KMS-11 (cell line): ENCODE measurements around the gene POT1.

Source experiments
- H2AFZ ChIP-seq: fragments of 200-600 bp; sonication (generic); 2 replicates; pipeline ENCODE4 v1.6.1; 2016; ENCODE audit warnings: antibody characterized with exemption, mixed run types, low read depth
- H3K27ac ChIP-seq: fragments of 200-600 bp; sonication (generic); 2 replicates; pipeline ENCODE4 v1.6.1; 2016; ENCODE audit warnings: mild to moderate bottlenecking, mixed run types
- H3K27me3 ChIP-seq: fragments of 200-600 bp; sonication (generic); 2 replicates; pipeline ENCODE4 v1.6.1; 2017; ENCODE audit warnings: mild to moderate bottlenecking, low read depth, mixed run types, moderate library complexity; ENCODE audit not compliant: insufficient read depth
- H3K36me3 ChIP-seq: fragments of 200-600 bp; sonication (generic); 2 replicates; pipeline ENCODE4 v1.6.1; 2017; ENCODE audit warnings: mild to moderate bottlenecking, mixed run types; ENCODE audit not compliant: insufficient read depth
- H3K4me1 ChIP-seq: fragments of 200-600 bp; sonication (generic); 2 replicates; pipeline ENCODE4 v1.6.1; 2016; ENCODE audit warnings: mild to moderate bottlenecking, low read depth, mixed run types; ENCODE audit not compliant: poor library complexity, severe bottlenecking
- H3K4me2 ChIP-seq: fragments of 200-600 bp; sonication (generic); 2 replicates; pipeline ENCODE4 v1.7.0; 2016; ENCODE audit warnings: mild to moderate bottlenecking, mixed run types
- H3K4me3 ChIP-seq: fragments of 200-600 bp; sonication (generic); IDR thresholded peaks from 2 replicates; pipeline ENCODE4 v1.6.1; 2017; ENCODE audit warnings: low read depth, low read length, mixed read lengths; ENCODE audit not compliant: insufficient read depth
- H3K79me2 ChIP-seq: fragments of 200-600 bp; sonication (generic); 2 replicates; pipeline ENCODE4 v1.6.1; 2016; ENCODE audit warnings: low read depth, mixed run types; ENCODE audit not compliant: insufficient read depth
- H3K9ac ChIP-seq: fragments of 200-600 bp; sonication (generic); 2 replicates; pipeline ENCODE4 v1.6.1; 2016; ENCODE audit warnings: mild to moderate bottlenecking, mixed run types
- H4K20me1 ChIP-seq: fragments of 200-600 bp; sonication (generic); 2 replicates; pipeline ENCODE4 v1.6.1; 2016; ENCODE audit warnings: mild to moderate bottlenecking, mixed run types; ENCODE audit not compliant: insufficient read depth
- CTCF ChIP-seq: fragments of 200-600 bp; sonication (generic); conservative IDR thresholded peaks from 2 replicates; pipeline ENCODE4 v1.6.1; 2017; ENCODE audit warnings: low read depth, mild to moderate bottlenecking, antibody characterized with exemption, low read length, moderate library complexity, mixed read lengths

The POT1 gene

GRCh38 chr7:124776153-124776552 lies 153.5 kb downstream of the POT1 start:
- H4K20me1 ChIP-seq: no peaks in the 10 kb centered on the region
- H2AFZ ChIP-seq: no peak overlapping the region
- no peak overlapping the region for H3K27ac ChIP-seq
- no peaks in the 10 kb centered on the region for H3K27me3 ChIP-seq
- no peaks in the 10 kb centered on the region for H3K4me1 ChIP-seq
- no peak overlapping the region for H3K4me2 ChIP-seq
- no peaks in the 10 kb centered on the region for H3K79me2 ChIP-seq
- H3K9ac ChIP-seq: no peak overlapping the region
- TF ChIP-seq CTCF: no peak
- H3K36me3 ChIP-seq: no peaks in the 10 kb centered on the region
- no peak overlapping the region for H3K4me3 ChIP-seq

- no peaks in the 10 kb centered on the region for H3K79me2 ChIP-seq
- no peak overlapping the region for H3K9ac ChIP-seq
- H3K27me3 ChIP-seq: no peaks in the 10 kb centered on the region
- H4K20me1 ChIP-seq: no peaks in the 10 kb centered on the region
- H2AFZ ChIP-seq: no peak overlapping the region
- H3K4me1 ChIP-seq: no peaks in the 10 kb centered on the region
- no peaks in the 10 kb centered on the region for H3K36me3 ChIP-seq
- no peak overlapping the region for H3K4me2 ChIP-seq
- H3K27ac ChIP-seq: no peak overlapping the region
- no peak for TF ChIP-seq CTCF
- no peak overlapping the region for H3K4me3 ChIP-seq
Measured at GRCh38 chr7:124775422-124775821, 154.2 kb downstream of the POT1 start.

GRCh38 chr7:124773938-124774337 lies 155.7 kb downstream of the POT1 start:
- Histone ChIP-seq H4K20me1 (no peaks in the 10 kb centered on the region), H3K4me1 (no peaks in the 10 kb centered on the region), H2AFZ (no peak overlapping the region), H3K4me3 (no peak overlapping the region), H3K9ac (no peak overlapping the region), H3K27ac (no peak overlapping the region), H3K79me2 (no peaks in the 10 kb centered on the region), H3K27me3 (no peaks in the 10 kb centered on the region), H3K4me2 (no peak overlapping the region), H3K36me3 (no peaks in the 10 kb centered on the region)
- no peak for TF ChIP-seq CTCF

- Histone ChIP-seq H3K27me3 (no peaks in the 10 kb centered on the region), H3K79me2 (no peaks in the 10 kb centered on the region), H3K9ac (no peak overlapping the region), H2AFZ (no peak overlapping the region), H4K20me1 (no peaks in the 10 kb centered on the region), H3K27ac (no peak overlapping the region), H3K36me3 (no peaks in the 10 kb centered on the region), H3K4me1 (no peaks in the 10 kb centered on the region), H3K4me3 (no peak overlapping the region), H3K4me2 (no peak overlapping the region)
- no peak for TF ChIP-seq CTCF
Measured at GRCh38 chr7:124773339-124773738, 156.3 kb downstream of the POT1 start.
